SU-DHL-6 (cell line): ENCODE measurements around the gene SCN3A.

Experiments
- H2AFZ ChIP-seq: fragments of 200-600 bp; sonication (generic); 2 replicates; pipeline ENCODE4 v1.6.1; 2014; ENCODE audit warnings: low read depth, mild to moderate bottlenecking, moderate library complexity, mixed read lengths, antibody characterized with exemption, low read length; ENCODE audit not compliant: severe bottlenecking
- H3F3A ChIP-seq: fragments of 200-600 bp; shearing (Covaris generic); 2 replicates; pipeline ENCODE4 v1.6.0; 2016; ENCODE audit warnings: antibody characterized with exemption, mild to moderate bottlenecking; ENCODE audit not compliant: insufficient read depth
- H3K27ac ChIP-seq: fragments of 200-600 bp; sonication (generic); 2 replicates; pipeline ENCODE4 v1.5.1; 2016; ENCODE audit warnings: low read depth, mild to moderate bottlenecking, low read length, moderate library complexity, mixed read lengths
- H3K27me3 ChIP-seq: fragments of 200-600 bp; sonication (generic), shearing (Covaris generic); 2 replicates; pipeline ENCODE4 v1.6.0; 2014; ENCODE audit warnings: mild to moderate bottlenecking, low read length
- H3K36me3 ChIP-seq: fragments of 200-600 bp; sonication (generic); 2 replicates; pipeline ENCODE4 v1.6.1; 2014; ENCODE audit warnings: mild to moderate bottlenecking, low read length, mixed read lengths
- H3K4me2 ChIP-seq: fragments of 300-600, 200-600 bp; shearing (Covaris generic), sonication (generic); 2 replicates; pipeline ENCODE4 v1.6.0; 2014; ENCODE audit warnings: low read length, low read depth, mild to moderate bottlenecking; ENCODE audit not compliant: poor library complexity, severe bottlenecking
- H3K4me3 ChIP-seq: fragments of 200-600 bp; sonication (generic); 2 replicates; pipeline ENCODE4 v1.5.1; 2014; ENCODE audit warnings: antibody characterized with exemption, low read length, mild to moderate bottlenecking, mixed read lengths; ENCODE audit not compliant: insufficient read depth, poor library complexity, severe bottlenecking
- H3K79me2 ChIP-seq: fragments of 200-600 bp; sonication (generic); 2 replicates; pipeline ENCODE4 v1.6.1; 2014; ENCODE audit warnings: mild to moderate bottlenecking, low read length, moderate library complexity; ENCODE audit not compliant: insufficient read depth
- H3K9ac ChIP-seq: fragments of 200-600 bp; sonication (generic); 2 replicates; pipeline ENCODE4 v1.7.0; 2014; ENCODE audit warnings: mild to moderate bottlenecking, low read length
- H3K9me2 ChIP-seq: fragments of 200-600 bp; sonication (generic); replicated peaks from 2 replicates; pipeline ENCODE4 v1.6.1; 2014; ENCODE audit warnings: low read length; ENCODE audit not compliant: insufficient read depth
- H3K9me3 ChIP-seq: fragments of 200-600 bp; sonication (generic); 2 replicates; pipeline ENCODE4 v1.6.1; 2014; ENCODE audit warnings: low read length, mixed read lengths; ENCODE audit not compliant: insufficient read depth
- H4K20me1 ChIP-seq: fragments of 200-600 bp; sonication (generic); 2 replicates; pipeline ENCODE4 v1.6.1; 2014; ENCODE audit warnings: low read depth, mild to moderate bottlenecking, antibody characterized with exemption, low read length, moderate library complexity, mixed read lengths
- EZH2phosphoT487 ChIP-seq: fragments of 200-600 bp; sonication (generic), shearing (Covaris generic); conservative IDR thresholded peaks from 2 replicates; pipeline ENCODE4 v1.6.1; 2018; ENCODE audit warnings: mild to moderate bottlenecking, antibody characterized with exemption, low read length, moderate library complexity, mixed read lengths
- TF ChIP-seq, protein P1 (sequence below): fragments of 200-600 bp; sonication (generic); IDR thresholded peaks from one replicate; pipeline ENCODE4 v1.5.1; 2017; ENCODE audit warnings: antibody characterized with exemption, mild to moderate bottlenecking, low read length, moderate library complexity; ENCODE audit not compliant: insufficient read depth, poor library complexity, severe bottlenecking

SCN3A gene

DNA sequence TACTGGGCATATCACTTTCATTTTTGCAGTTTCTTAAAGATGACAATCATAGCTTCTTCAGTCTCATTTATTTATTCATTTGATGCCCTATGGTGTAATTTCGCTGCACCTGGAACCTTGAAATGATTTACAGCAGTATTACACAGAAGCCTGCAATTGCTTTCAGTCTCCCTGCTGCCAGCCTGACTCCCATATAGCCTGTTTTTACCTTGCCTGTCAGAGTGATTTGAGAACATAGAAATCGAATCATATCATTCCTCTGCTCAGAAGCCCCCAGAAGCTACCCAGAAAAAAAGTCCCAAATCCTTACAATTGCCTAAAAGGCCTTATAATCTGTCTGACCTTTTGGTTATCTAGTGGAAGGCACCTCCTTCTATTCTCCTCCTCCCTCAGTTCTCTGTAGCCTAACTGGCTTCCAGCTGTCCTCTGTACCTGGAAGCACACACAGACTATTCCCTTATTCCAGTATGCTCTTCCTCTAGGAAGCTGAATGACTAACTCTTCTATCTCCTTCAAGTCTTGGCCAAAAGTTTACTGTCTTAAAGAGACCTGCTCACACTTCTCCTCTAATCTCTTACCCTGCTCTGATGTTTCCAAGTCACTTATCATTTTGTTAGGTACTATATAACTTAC is 12.6 kb downstream of the SCN3A start:
- Histone ChIP-seq H3K9ac (no peak overlapping the region), H3K4me2 (no peak overlapping the region), H2AFZ (no peak overlapping the region)

DNA sequence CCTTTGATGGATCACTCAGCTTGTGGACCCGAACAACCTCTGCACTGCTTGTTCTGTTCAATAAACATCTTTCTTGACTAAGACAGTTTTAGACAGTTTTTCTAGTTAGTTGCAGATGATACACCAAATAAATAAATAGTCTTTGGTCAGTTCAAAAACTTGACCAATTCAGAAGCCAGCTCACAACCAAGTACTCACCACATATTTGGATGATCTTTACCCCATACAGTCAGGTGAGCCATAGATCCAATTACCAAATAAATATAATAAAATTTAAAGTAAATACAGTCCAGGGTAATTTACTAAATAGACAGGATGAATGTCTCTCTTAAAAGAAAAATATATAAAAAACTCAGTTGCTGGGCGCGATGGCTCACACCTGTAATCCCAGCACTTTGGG is 18.2 kb downstream of the SCN3A start:
- no peaks in the 10 kb centered on the region for H3K27me3 ChIP-seq
- H3K4me3 ChIP-seq, result no peak overlapping the region
- H2AFZ ChIP-seq, result no peak overlapping the region
- H3K4me2 ChIP-seq, result no peak overlapping the region
- no peaks in the 10 kb centered on the region for H3K9me3 ChIP-seq
- TF ChIP-seq EZH2phosphoT487, result no peak
- TF ChIP-seq, protein P1, sequence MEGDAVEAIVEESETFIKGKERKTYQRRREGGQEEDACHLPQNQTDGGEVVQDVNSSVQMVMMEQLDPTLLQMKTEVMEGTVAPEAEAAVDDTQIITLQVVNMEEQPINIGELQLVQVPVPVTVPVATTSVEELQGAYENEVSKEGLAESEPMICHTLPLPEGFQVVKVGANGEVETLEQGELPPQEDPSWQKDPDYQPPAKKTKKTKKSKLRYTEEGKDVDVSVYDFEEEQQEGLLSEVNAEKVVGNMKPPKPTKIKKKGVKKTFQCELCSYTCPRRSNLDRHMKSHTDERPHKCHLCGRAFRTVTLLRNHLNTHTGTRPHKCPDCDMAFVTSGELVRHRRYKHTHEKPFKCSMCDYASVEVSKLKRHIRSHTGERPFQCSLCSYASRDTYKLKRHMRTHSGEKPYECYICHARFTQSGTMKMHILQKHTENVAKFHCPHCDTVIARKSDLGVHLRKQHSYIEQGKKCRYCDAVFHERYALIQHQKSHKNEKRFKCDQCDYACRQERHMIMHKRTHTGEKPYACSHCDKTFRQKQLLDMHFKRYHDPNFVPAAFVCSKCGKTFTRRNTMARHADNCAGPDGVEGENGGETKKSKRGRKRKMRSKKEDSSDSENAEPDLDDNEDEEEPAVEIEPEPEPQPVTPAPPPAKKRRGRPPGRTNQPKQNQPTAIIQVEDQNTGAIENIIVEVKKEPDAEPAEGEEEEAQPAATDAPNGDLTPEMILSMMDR, result no peak
- no peak overlapping the region for H3K9ac ChIP-seq
- H3K9me2 ChIP-seq, result no peaks in the 10 kb centered on the region
- no peak overlapping the region for H3K27ac ChIP-seq
- H3K36me3 ChIP-seq, result no peaks in the 10 kb centered on the region
- H3K79me2 ChIP-seq, result no peaks in the 10 kb centered on the region
- H4K20me1 ChIP-seq, result no peaks in the 10 kb centered on the region
- no peaks in the 10 kb centered on the region for H3F3A ChIP-seq

More for the DNA sequence above, 12.6 kb downstream of the SCN3A start:
- H3K36me3 ChIP-seq, result no peaks in the 10 kb centered on the region
- TF ChIP-seq, protein P1, result no peak
- TF ChIP-seq EZH2phosphoT487, result no peak
- no peaks in the 10 kb centered on the region for H3F3A ChIP-seq
- no peaks in the 10 kb centered on the region for H3K9me3 ChIP-seq
- no peaks in the 10 kb centered on the region for H3K27me3 ChIP-seq
- no peaks in the 10 kb centered on the region for H3K9me2 ChIP-seq
- H3K27ac ChIP-seq, result no peak overlapping the region
- H4K20me1 ChIP-seq, result 0 out of 2 replicates have a peak, but pooled peaks cover 2% of the 10 kb centered on the region
- no peak overlapping the region for H3K4me3 ChIP-seq
- no peaks in the 10 kb centered on the region for H3K79me2 ChIP-seq

- Histone ChIP-seq H3K27me3 (no peaks in the 10 kb centered on the region), H3K4me3 (no peak overlapping the region), H3F3A (no peaks in the 10 kb centered on the region), H3K36me3 (no peaks in the 10 kb centered on the region), H2AFZ (no peak overlapping the region), H3K27ac (no peak overlapping the region), H3K9me2 (no peaks in the 10 kb centered on the region), H3K9ac (no peak overlapping the region), H4K20me1 (no peaks in the 10 kb centered on the region), H3K4me2 (no peak overlapping the region), H3K79me2 (no peaks in the 10 kb centered on the region), H3K9me3 (no peaks in the 10 kb centered on the region)
- no peak for TF ChIP-seq EZH2phosphoT487
- TF ChIP-seq, protein P1, result no peak
These were observed 21.8 kb downstream of the SCN3A start for GRCh38 chr2:165182029-165182428.
